HCT116 (cell line): ENCODE measurements around the gene TNIP1. TPM values are rescaled to one million over a fixed set of nuclear protein-coding genes. Genes with fewer than 3 reads are reported as not detected.

Source experiments
- ATAC-seq: fragments of 200-7000 bp; cut with Tn5 transposase; 2 replicates; pipeline ENCODE4 v1.9.1; 2020; ENCODE audit warnings: mild to moderate bottlenecking, moderate library complexity
- BruUV-seq: library from RNA; stranded (reverse); fragments of 400-500 nt; replicated peaks from 2 replicates; lab custom pipeline; 2021; lab: Mats Ljungman, UMichigan
- CTCF ChIA-PET: fragments of 300-600 bp; sonication (Branson Sonifier 250); formaldehyde crosslinking; loops from one replicate; lab custom pipeline; 2021; ENCODE audit warnings: antibody characterized with exemption; lab: Charles Lee
- POLR2A ChIA-PET: fragments of 300-600, 350-600 bp; sonication (Branson Sonifier 250); formaldehyde crosslinking; loops from one replicate; lab custom pipeline; 2021; ENCODE audit warnings: antibody characterized with exemption; lab: Charles Lee
- RAD21 ChIA-PET, 2 experiments: fragments of 300-600 bp; sonication (Branson Sonifier 250); formaldehyde crosslinking; loops; one replicate each; lab custom pipeline; 2023; ENCODE audit warnings: low total read pairs in 2 of 2; ENCODE audit not compliant: uncharacterized antibody in 2 of 2, unreplicated experiment in 2 of 2, low non-redundant PET in 1 of 2; lab: Charles Lee
- DNase-seq: peaks from one replicate; pipeline ENCODE4 v3.0.0-alpha.2; 2010; ENCODE audit warnings: low read depth, low spot score
- H2AFZ ChIP-seq: fragments of 200-600 bp; shearing (Covaris generic), sonication (generic); 2 replicates; pipeline ENCODE4 v1.6.1; 2017; ENCODE audit warnings: low read depth, mixed run types, mixed read lengths, antibody characterized with exemption, low read length; ENCODE audit not compliant: poor library complexity, severe bottlenecking
- H3K27ac ChIP-seq: 2 replicates; pipeline ENCODE4 v1.5.1; 2012; ENCODE audit warnings: low read depth, low read length
- H3K27me3 ChIP-seq: fragments of 200-600 bp; sonication (generic); 2 replicates; pipeline ENCODE4 v1.6.1; 2016; ENCODE audit warnings: mixed run types, low read length, mixed read lengths; ENCODE audit not compliant: insufficient read depth
- H3K36me3 ChIP-seq, 2 experiments: fragments of 200-500 bp in 1 of 2; fragments of 200-600 bp in 1 of 2; sonication (Bioruptor generic) in 1 of 2; sonication (generic) in 1 of 2; 2 replicates each; pipeline versions ENCODE4 v1.5.1 to v1.6.1; 2014 to 2016; ENCODE audit warnings: low read length in 2 of 2, inconsistent platforms in 1 of 2, mixed read lengths in 1 of 2, mixed run types in 1 of 2; ENCODE audit not compliant: insufficient read depth in 2 of 2, control insufficient read depth in 1 of 2
- H3K4me1 ChIP-seq, 2 experiments: fragments of 200-600 bp in 1 of 2; sonication (generic) in 1 of 2; 2 replicates each; pipeline versions ENCODE4 v1.5.1 to v1.6.1; 2012 to 2017; ENCODE audit warnings: low read length in 2 of 2, inconsistent platforms in 1 of 2, mild to moderate bottlenecking in 1 of 2, mixed read lengths in 1 of 2, mixed run types in 1 of 2, moderate library complexity in 1 of 2; ENCODE audit not compliant: insufficient read depth in 2 of 2, control insufficient read depth in 1 of 2
- H3K4me2 ChIP-seq: fragments of 200-600 bp; sonication (generic); 2 replicates; pipeline ENCODE4 v1.6.1; 2017; ENCODE audit warnings: mixed run types, low read length, mixed read lengths
- H3K4me3 ChIP-seq, 2 experiments: fragments of 200-600 bp in 1 of 2; sonication (generic) in 1 of 2; replicated peaks in 1 of 2; 2 replicates each; pipeline ENCODE4 v1.5.1; 2011 to 2016; ENCODE audit warnings: low read length in 2 of 2, control low read depth in 1 of 2, low read depth in 1 of 2, mild to moderate bottlenecking in 1 of 2, mixed read lengths in 1 of 2, mixed run types in 1 of 2
- H3K79me2 ChIP-seq: fragments of 200-600 bp; sonication (generic); 2 replicates; pipeline ENCODE4 v1.6.1; 2017; ENCODE audit warnings: mild to moderate bottlenecking, mixed run types, low read length, moderate library complexity, mixed read lengths; ENCODE audit not compliant: insufficient read depth
- H3K9ac ChIP-seq: fragments of 200-600 bp; sonication (generic); 2 replicates; pipeline ENCODE4 v1.6.1; 2016; ENCODE audit warnings: low read length, mixed read lengths
- H3K9me2 ChIP-seq: fragments of 200-600 bp; sonication (generic), shearing (Covaris generic); 2 replicates; pipeline ENCODE4 v1.6.1; 2017; ENCODE audit warnings: mixed run types, mild to moderate bottlenecking, moderate library complexity; ENCODE audit not compliant: insufficient read depth
- H3K9me3 ChIP-seq, 2 experiments: fragments of 200-500 bp in 1 of 2; fragments of 200-600 bp in 1 of 2; sonication (Bioruptor generic) in 1 of 2; sonication (generic) in 1 of 2; 2 replicates each; pipeline ENCODE4 v1.6.1; 2014 to 2017; ENCODE audit warnings: low read length in 2 of 2, mixed read lengths in 2 of 2, inconsistent platforms in 1 of 2, low read depth in 1 of 2, mild to moderate bottlenecking in 1 of 2, mixed run types in 1 of 2, moderate library complexity in 1 of 2; ENCODE audit not compliant: control insufficient read depth in 1 of 2, insufficient read depth in 1 of 2
- H4K20me1 ChIP-seq: fragments of 200-600 bp; sonication (generic), shearing (Covaris generic); 2 replicates; pipeline ENCODE4 v1.6.1; 2017; ENCODE audit warnings: mixed run types, mild to moderate bottlenecking, moderate library complexity; ENCODE audit not compliant: insufficient read depth
- CEBPB ChIP-seq: IDR thresholded peaks from 2 replicates; pipeline ENCODE4 v1.6.1; 2012; ENCODE audit warnings: low read depth
- CTCF ChIP-seq, 3 experiments: fragments of 200-600 bp in 1 of 3; sonication (generic) in 1 of 3; IDR thresholded peaks in 2 of 3; conservative IDR thresholded peaks in 1 of 3; 2 replicates each; pipeline ENCODE4 v1.5.1; 2012 to 2017; ENCODE audit warnings: low read depth in 2 of 3, low read length in 2 of 3, antibody characterized with exemption in 1 of 3, borderline replicate concordance in 1 of 3, control low read depth in 1 of 3, mild to moderate bottlenecking in 1 of 3, mixed read lengths in 1 of 3, mixed run types in 1 of 3, moderate library complexity in 1 of 3; ENCODE audit not compliant: insufficient read depth in 1 of 3
- EZH2 ChIP-seq: fragments of 200-600 bp; sonication (generic); IDR thresholded peaks from 2 replicates; pipeline ENCODE4 v1.6.1; 2017; ENCODE audit warnings: antibody characterized with exemption, mixed run types
- EZH2phosphoT487 ChIP-seq: fragments of 200-600 bp; IDR thresholded peaks from 2 replicates; pipeline ENCODE4 v1.6.1; 2018; ENCODE audit warnings: antibody characterized with exemption, borderline replicate concordance
- FOSL1 ChIP-seq: IDR thresholded peaks from 2 replicates; pipeline ENCODE4 v1.6.1; 2012; ENCODE audit warnings: low read depth
- MAX ChIP-seq: IDR thresholded peaks from 2 replicates; pipeline ENCODE4 v1.6.1; 2012
- POLR2AphosphoS5 ChIP-seq: IDR thresholded peaks from 2 replicates; pipeline ENCODE4 v1.6.1; 2011; ENCODE audit warnings: mild to moderate bottlenecking, low read depth, low read length, moderate library complexity
- SIN3A ChIP-seq: IDR thresholded peaks from 2 replicates; pipeline ENCODE4 v1.6.1; 2012; ENCODE audit warnings: low read depth
- SP1 ChIP-seq: IDR thresholded peaks from 2 replicates; pipeline ENCODE4 v1.6.1; 2012; ENCODE audit warnings: low read depth
- ZNF274 ChIP-seq: fragments of 200-500 bp; sonication (Bioruptor generic); IDR thresholded peaks from 2 replicates; pipeline ENCODE4 v1.6.1; 2014; ENCODE audit warnings: mild to moderate bottlenecking, low read depth, low read length, inconsistent platforms
- intact Hi-C: fragments of 100-400 bp; cut with micrococcal nuclease; formaldehyde crosslinking; loops from 2 replicates; pipeline ENCODE4 v1.10.0; 2022
- total RNA-seq: library from RNA; stranded (reverse); gene quantifications from one replicate; pipeline ENCODE4 v1.2.1, GENCODE V29; 2021; ENCODE audit not compliant: unreplicated experiment

TNIP1 gene
- total RNA-seq, 1 experiment from 2014 or later, result 46.0 TPM

- intact Hi-C loops, result no loop called here
- CTCF ChIA-PET, result no interaction called here
Observed at GRCh38 chr5:151095341-151096000, 14.6 kb upstream of the TNIP1 start.

GRCh38 chr5:151094852-151095245 lies 14.0 kb upstream of the TNIP1 start:
- intact Hi-C loops, result no loop called here
- ChIA-PET RAD21 (no interaction called here), CTCF (no interaction called here), POLR2A (no interaction called here)
- Histone ChIP-seq H3K9me3 (no peaks in the 10 kb centered on the region), H3K27ac (no peak overlapping the region), H3K9me2 (no peaks in the 10 kb centered on the region), H4K20me1 (no peaks in the 10 kb centered on the region), H3K79me2 (no peaks in the 10 kb centered on the region), H3K4me3 (no peak overlapping the region), H2AFZ (no peak overlapping the region), H3K4me2 (no peak overlapping the region), H3K27me3 (no peaks in the 10 kb centered on the region), H3K9ac (no peak overlapping the region), H3K36me3 (no peaks in the 10 kb centered on the region), H3K4me1 (peaks cover 0 to 36% of the 10 kb centered on the region in 2 experiments; a peak in 2 of 4 replicates)
- ATAC-seq, result no peak
- BruUV-seq, result no TSS peak
- no peak for DNase-seq
- TF ChIP-seq FOSL1, result no peak
- TF ChIP-seq SP1, result no peak
- no peak for TF ChIP-seq ZNF274
- no peak for TF ChIP-seq POLR2AphosphoS5
- TF ChIP-seq CTCF (IDR thresholded peaks at IDR 0.05 in 2 of 3, conservative IDR thresholded peaks at IDR 0.05 in 1 of 3; ENCODE audit: borderline replicate concordance in 1 of 3, insufficient read depth in 1 of 3, low read depth in 2 of 3, low read length in 2 of 3), result no peak
- no peak for TF ChIP-seq MAX
- TF ChIP-seq EZH2phosphoT487, result no peak
- TF ChIP-seq CEBPB, result no peak

More at GRCh38 chr5:151095341-151096000, 14.6 kb upstream of the TNIP1 start:
- no peak overlapping the region for H3K27ac ChIP-seq
- no peak overlapping the region for H3K9ac ChIP-seq
- no peak overlapping the region for H3K4me3 ChIP-seq
- peaks cover 0 to 36% of the 10 kb centered on the region in 2 experiments; a peak in 2 of 4 replicates for H3K4me1 ChIP-seq
- ChIA-PET RAD21 (no interaction called here), POLR2A (no interaction called here)
- no peaks in the 10 kb centered on the region for H3K9me3 ChIP-seq
- DNase-seq (no peak), ATAC-seq (no peak)
- H3K9me2 ChIP-seq, result no peaks in the 10 kb centered on the region
- no TSS peak for BruUV-seq
- no peak for TF ChIP-seq EZH2
- no peak for TF ChIP-seq SIN3A
- H3K36me3 ChIP-seq, result no peaks in the 10 kb centered on the region
- H2AFZ ChIP-seq, result no peak overlapping the region
- no peaks in the 10 kb centered on the region for H4K20me1 ChIP-seq
- H3K4me2 ChIP-seq, result no peak overlapping the region
- no peaks in the 10 kb centered on the region for H3K79me2 ChIP-seq
- H3K27me3 ChIP-seq, result no peaks in the 10 kb centered on the region
